Inflammatory macrophage treated with lipopolysaccharide for 4 hours (primary cell): Measurements from ENCODE around the gene FAM53A.
A peak's percentile ranks its signal among the peaks of the same experiment; 100 is the strongest.

ENCODE experiments used
- DNase-seq: peaks from one replicate; pipeline ENCODE4 v3.0.0-alpha.2; 2020

The FAM53A gene

DNA sequence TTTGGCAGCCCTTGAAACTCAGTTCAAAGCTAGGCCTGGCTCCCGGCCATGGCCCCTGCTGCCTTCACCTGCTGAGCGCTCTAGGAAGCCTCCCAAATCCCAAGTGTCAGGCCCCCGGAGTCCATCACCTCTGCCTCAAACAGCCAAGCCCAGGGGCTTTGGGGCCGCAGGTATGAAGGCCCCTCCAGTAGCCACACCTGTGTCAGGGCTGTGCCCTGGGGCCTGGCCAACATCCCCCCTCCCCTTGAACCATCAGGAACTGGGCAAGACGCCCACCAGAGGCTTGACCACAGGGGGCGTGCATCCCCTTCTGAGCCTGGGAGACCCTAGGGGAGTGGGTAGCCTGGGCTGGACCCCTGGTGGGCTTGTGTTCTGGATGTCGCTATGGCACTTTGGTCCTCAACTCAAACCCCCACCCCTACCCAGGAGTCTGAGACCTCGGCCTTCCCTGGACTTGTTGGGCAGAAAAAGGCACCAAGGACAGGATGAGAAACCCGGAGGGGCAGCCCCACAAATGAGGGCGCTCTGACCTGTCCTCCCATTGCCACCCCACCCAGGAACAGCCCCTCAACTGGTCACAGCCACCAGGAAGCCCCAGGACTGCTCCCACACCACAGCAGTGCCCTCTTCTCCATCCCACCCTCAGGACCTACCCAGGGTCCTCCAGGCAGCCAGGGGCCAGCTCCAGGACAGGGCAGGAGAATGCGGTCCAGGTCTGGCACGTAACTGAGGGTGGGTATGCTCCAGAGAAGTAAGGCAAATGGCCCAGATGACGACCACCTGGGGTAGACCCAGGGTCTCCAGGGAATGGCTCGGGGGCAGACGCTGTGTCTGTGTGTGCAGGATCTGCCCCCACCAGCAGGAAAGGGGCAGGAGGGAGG lies 32.2 kb upstream of the FAM53A start:
- no peak for DNase-seq

DNA sequence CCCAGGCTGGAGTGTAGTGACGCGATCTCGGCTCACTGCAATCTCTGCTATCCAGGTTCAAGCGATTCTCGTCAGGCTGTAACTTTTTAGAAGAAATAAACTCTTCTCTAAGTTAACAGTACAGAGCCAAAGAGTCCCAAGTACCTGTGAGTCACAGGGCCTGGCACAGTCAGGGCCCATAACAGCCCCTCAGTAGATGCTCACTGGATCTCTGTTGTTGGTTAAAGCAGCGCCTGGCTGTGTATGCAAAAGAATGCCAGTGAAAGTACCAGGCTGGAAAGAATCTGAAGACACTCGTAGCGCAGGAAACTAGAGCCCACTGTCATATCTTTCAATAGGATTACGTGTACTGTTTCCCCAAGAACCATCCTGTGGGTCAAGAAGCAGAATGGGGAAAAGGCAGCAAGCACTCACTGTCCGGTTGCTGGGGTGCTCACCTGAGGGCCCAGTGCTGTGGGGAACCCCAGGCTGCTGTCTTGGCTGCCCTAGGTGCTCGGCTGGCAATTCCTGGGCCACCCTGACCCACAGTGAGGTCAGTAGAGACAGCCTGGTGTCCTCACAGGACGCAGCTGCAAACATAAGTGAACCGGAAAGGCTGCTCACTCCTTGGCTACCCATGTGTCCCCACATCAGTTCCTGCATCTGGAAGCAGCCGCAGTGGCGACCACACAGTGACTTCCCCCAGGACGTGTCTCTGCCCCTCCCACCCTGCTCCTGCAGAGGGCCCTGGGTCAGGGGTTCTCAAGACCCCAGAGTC lies 31.1 kb upstream of the FAM53A start:
- DNase-seq: peak; percentile 30

DNA sequence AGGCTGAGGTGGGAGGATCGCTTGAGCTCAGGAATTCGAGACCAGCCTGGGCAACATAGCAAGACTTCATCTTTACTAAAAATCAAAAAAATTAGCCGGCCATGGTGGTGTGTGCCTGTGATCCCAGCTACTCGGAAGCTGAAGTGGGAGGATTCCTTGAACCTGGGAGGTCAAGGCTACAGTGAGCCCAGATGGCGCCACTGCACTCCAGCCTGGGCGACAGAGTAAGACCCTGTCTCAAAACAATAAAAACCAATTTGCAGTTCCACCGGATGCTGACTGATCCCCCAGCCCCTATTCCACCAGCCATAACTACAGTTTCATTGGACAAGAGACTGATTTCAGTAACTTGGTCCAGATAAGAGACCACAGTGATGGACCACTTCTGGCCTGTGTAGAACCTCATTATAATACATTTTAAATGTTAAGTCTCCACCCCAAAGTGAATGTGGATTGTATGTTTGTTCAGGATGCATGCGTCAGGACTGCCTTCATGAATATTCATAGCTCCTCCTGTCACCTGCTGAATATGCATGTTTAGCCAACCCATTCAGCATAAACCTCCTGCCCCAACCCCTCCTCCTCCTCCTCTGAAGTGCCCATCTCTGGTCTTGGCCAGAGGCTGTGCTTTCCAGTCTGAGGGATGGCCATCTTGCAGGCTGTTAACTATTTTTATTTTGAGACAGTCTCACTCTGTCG lies 30.3 kb upstream of the FAM53A start:
- DNase-seq: peak; percentile 20

DNA sequence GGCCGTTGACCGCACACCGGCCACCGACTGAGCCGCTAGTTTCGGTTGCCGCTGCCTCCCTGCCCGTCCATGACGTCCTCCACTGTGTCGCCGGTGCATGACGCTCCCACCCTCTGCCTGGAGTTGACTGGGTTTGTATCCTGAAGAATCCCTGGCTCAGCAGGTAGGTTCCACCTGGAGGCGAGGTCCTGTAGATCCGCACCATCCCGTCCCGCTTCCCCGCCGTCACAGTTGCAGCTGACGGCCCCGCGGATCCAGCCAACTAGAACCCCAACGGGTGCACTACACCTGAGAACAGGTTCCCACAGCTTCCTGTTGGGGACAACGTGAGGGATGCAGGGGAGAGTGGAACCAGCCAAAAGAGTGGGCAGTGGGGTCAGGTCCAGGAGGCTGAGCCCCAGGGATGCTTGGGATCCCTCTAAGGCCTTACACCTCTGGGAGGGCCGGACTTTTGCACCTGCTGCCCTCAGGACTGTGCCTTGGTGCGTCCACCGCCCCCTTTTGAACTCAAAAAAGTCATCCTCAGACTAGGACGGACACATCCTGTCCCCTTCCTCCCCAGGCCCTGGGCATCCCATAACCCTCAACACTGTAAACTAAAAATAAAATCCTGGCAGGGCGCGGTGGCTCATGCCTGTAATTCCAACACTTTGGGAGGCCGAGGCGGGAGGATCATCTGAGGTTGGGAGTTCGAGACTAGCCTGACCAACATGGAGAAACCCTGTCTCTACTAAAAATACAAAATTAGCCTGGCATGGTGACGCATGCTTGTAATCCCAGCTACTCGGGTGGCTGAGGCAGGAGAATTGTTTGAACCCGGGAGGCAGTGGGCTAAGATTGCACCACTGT lies 29.1 kb upstream of the FAM53A start:
- no peak for DNase-seq

DNA sequence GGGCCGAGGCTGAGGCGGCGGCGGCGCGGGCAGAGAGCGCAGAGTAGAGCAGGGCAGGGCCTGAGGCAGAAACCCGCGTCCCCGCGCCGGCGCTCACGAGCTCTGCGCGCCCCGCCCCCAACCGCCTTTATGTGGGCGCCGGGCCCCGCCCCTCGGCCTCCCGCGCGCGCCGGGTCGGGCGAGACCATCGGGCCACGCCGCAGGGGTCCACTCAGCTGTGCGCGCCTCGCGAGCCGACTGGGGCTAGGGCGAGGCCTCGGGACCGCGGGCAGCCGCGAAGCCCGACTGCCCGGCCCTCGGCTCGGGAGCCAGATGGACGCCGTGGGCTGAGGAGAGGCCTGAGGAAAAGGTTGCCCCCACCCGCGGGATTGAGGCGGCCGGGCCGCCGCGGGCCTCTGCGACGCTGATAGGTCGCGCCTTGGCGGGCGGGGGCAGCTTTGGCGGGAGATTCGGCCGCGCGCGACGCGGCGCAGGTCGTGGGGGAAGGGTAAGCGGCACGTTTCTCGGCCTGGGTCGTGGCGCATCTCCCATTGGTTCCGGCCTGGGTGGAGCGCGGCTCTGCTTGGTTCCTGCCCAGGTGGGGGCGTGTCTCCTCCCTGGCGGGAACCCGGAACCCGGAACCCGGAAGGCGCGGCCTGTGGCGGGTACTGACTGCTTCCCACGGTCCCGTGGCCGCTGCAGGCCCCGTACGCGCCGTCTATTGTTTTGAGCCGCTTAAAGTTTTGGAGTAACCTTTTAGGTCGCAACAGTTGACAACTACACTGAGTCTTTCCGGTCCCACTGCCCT lies 28.3 kb upstream of the FAM53A start, which contains the start of gene SLBP:
Gene SLBP (minus strand): TSS at position 104 of the 787 bp plus-strand sequence. CDS start 131 bp downstream, outside the sequence.
- peak; percentile 98 for DNase-seq

DNA sequence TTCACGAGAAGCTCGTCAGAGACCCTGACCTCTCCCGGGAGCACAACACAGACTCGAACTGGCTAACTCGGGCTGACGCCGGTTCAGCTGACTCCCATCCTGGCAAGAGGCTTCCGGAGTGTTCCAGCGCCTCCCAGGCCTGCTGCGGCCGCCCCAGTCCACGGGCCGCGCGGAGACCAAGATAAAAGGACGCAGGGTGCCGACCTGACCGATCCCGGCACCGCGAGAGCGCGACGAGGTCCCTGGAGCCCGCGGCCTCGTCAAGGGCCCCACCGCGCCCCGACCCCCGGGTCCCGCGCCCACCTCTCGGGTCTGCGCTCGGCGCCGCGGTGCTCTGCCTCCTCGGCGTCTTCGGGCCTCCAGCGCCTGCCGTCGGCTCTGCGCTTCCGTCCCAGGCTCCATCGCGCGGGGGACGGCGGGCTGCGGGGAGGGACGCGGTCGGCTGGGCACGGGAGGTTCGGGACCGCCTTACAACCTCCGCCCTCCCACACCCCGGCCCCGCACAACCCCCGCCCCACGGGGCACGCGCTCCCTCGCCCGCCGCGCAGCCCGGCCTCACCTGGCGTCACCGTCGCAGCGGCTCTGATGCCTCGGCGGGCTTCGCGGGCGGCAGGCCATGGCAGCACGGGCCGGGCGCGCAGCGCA lies 27.6 kb upstream of the FAM53A start:
- peak; percentile 66 for DNase-seq

DNA sequence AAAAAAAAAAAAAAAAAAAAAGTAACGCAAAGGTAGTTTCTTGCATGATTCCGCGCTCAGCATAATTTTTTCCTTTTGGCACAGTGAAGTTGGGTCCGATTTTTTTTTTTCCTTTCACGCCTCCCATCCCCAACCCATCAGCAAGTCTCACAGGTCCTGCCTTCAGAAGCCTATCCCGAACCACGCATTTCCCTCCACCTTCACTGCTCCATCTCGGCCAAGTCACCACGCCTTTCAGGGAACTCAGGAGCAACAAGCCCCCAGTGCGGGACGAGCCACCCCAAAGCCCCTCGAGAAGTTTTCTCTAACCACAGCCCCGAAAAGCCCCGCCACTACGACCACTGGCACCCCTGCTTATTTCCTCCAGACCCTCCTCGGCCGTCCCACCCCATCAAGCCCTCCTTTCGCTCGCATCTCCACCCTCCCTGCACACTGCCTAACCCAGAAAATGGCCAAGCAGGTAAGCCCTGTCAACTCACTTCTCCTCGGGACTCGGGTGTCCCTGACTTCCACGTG lies 27.0 kb upstream of the FAM53A start:
- DNase-seq: no peak

DNA sequence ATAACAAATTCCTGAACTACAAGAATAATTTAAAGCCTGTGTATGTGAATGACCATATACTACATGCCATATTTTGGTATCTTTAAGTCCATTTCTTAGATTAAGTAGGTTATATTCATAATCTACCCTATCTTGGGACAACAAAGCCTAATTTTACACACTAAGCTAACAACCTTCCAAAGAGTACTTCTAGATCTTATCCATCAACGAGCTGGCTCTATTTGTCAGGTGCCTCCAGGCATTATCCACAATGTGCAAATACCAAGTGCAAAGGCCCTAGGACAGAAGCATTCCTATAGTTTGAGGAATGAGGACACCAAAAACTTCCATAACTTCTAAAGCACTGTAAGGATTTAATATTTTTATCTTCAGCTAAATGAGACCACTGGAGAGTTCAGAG lies 24.5 kb upstream of the FAM53A start:
- no peak for DNase-seq

DNA sequence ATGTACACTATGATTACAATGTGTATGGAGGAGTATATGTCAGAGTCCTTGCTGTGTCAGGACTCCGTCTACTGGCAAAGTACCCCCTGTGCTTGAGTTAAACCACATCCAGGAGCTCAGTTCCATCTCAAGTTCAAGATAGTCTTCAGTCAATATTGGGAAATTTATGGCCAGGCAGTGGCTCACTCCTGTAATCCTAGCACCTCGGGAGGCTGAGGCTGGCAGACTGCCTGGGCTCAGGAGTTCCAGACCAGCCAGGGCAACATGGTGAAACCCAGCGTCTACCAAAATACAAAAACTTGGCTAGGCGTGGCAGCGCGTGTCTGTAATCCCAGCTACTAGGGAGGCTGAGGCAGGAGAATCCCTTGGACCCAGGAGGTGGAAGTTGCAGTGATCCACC lies 22.2 kb upstream of the FAM53A start:
- no peak for DNase-seq

DNA sequence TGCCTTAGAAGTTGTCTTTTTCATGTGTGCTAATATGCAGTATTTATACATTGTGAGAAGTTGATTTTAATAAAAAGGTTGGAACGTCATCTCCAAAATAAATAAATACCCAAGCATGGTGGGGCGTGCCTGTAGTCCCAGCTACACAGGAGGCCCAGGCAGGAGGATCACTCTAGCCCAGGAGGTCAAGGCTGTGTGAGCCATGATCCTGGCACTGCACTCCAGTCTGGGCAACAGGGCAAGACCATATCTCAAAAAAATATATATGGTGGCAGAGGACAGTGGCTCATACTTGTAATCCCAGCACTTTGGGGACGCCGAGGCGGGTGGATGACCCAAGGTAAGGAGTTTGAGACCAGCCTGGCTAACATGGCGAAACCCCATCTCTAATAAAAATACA lies 21.6 kb upstream of the FAM53A start:
- no peak for DNase-seq

DNA sequence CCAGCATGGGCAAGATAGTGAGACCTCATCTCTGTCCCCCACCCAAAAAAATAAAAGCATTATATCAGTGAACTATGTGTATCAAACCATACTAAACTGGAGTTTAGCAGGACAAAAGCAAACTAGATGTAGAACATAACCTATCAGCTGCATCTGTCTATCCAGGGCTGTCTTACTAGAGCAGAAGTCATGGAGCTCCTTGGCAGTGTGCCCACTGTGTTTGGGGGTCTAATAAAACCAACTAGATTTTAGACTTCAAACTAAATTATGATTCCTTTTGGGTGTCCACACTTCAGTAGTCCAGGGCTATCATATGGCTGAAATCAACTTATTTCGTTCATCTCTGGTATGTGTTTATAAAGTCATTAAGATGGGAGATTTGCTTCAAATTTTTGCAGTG lies 19.8 kb upstream of the FAM53A start:
- no peak for DNase-seq

DNA sequence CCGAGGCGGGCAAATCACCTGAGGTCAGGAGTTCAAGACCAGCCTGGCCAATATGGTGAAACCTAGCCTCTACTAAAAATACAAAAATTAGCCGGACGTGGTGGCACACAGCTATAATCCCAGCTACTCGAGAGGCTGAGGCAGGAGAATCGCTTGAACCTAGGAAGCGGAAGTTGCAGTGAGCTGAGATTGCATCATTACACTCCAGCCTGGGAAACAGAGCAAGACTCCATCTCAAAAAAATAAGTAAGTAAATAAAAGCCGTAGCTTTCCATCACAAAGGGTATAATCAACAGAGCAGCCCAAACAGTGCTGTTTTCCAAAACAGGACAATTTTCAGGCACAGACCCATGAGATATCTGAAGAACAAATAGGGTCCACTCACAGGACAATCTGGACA lies 17.6 kb upstream of the FAM53A start:
- peak; percentile 42 for DNase-seq

DNA sequence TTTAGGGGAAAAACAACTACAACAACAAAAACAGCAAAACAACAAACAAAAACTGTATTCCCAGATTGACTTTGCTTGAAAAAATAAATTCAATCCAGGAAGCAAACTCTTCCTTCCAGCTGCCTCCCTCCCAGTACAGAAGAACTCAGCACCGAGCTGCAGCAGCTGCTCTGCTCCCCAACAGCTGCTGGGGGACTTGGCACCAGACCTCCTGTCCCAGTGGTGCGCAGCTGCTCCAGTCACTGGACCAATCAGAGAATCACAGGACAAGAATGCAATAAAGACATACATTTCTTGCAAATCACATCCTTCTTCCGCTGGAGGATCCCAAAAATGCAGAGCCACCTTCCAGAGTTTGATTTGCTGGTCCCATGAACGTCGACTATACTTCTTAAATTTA lies 11.8 kb upstream of the FAM53A start:
- DNase-seq: no peak

DNA sequence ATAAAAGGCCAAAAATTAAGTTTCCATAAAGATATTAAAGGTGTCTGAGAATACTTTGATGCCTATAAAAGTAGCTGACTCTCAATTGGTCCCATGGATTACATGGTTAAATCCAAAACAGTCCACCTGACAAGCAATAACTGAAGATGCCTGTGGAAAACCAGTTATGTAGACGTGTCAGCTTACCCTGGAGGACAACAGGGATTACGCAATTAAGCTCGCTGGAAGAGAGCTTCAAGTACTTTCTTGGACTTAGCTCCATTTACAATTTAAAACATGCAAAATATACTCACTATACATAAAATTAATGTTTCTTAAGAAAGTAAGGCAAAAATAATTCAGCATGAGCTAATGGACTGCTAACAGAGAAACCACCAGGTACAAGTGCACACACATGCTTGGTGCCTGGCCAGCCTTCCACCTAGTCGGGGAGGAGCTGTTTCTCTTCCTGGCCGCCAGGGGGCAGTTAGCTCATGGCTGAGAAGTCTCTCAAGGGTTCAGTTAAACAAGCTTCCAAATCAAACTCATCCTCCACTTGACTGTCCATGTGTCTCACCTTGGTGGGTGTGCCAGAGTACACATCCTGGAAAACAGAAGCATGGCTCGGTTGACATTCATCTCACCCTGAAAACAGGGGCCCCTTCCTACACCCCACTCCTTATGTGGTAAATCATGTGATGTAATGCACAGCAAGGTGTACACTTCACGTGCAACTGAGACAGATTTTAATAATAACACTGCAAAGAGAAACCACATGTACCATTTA lies 9.2 kb upstream of the FAM53A start:
- peak; percentile 70 for DNase-seq

DNA sequence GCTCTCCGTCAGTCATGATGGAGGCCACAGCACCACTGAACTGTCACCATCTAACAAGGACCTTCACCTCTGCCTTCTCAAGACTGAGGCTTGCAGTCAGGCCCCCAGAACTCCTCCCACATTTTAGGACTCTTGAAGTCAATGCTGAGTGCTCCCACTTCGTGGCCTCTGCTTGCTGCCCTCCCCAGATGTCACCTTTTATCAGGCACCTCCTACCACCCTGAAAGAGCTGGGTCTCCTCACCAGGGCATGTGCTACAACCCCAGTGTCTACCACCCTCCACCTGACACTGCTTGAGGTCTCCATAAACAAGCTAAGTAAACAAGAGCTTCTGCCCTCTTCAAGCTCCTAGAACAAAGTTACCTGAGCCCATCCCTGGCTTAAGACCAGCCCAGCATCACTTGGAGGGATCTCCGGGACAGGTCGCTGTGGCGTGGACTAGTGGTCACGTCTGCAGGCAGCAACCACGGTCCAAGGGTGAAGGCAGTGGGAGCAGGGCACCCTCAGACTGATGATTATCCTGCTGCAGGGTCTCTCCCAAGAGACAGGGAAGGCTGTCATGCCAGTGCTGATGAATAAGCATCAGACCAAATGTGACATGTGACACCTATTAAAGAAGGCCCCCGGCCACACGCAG lies 7.7 kb upstream of the FAM53A start:
- DNase-seq: no peak

DNA sequence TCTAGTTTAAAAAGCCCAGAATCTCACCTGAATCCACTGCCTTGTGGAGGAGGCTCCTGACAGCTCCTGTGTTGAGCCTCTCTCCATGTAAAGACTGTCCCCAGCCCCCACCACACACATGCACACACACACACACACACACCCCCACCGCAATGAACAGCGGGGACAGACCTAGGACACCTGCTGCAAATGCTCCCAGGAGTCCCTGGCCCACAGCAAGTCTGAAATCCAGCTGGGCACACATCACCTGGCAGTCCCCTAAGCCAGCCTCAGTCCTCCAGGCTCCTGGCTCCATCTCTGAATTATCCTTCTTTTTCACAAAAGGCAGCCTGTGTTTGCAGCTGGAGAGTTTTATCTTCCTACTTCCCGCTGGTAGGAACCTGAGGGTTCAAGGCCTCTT lies 6.6 kb upstream of the FAM53A start:
- DNase-seq: no peak

DNA sequence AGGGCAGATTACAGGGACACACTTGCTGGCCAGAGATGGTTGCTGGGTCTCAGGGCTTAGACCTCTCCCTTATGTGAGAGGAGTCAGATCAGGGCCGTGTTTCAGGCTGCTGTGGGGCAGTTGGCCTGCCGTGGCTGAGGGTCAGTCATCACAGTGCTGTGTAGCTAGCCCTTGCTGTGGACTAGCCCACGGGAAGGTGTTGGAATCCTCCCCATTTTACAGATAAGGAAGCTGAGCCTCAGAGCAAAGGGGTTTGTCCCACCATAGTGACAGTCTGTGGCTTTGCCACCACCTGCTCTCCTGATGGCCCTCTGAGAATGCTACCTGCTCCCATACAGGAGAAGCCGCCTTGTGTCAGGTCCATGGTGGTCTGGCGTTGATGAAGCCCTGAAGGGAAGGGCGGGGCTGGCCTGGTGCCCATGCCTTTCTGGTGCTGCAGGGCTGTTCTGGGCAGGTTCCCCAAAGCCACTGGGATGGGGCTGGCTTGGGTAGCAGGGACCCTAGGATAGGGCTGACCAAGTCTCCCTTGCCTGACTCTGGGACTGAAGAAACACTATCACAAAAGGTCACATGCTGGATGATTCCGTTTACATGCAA lies 2.4 kb upstream of the FAM53A start:
- DNase-seq: no peak

DNA sequence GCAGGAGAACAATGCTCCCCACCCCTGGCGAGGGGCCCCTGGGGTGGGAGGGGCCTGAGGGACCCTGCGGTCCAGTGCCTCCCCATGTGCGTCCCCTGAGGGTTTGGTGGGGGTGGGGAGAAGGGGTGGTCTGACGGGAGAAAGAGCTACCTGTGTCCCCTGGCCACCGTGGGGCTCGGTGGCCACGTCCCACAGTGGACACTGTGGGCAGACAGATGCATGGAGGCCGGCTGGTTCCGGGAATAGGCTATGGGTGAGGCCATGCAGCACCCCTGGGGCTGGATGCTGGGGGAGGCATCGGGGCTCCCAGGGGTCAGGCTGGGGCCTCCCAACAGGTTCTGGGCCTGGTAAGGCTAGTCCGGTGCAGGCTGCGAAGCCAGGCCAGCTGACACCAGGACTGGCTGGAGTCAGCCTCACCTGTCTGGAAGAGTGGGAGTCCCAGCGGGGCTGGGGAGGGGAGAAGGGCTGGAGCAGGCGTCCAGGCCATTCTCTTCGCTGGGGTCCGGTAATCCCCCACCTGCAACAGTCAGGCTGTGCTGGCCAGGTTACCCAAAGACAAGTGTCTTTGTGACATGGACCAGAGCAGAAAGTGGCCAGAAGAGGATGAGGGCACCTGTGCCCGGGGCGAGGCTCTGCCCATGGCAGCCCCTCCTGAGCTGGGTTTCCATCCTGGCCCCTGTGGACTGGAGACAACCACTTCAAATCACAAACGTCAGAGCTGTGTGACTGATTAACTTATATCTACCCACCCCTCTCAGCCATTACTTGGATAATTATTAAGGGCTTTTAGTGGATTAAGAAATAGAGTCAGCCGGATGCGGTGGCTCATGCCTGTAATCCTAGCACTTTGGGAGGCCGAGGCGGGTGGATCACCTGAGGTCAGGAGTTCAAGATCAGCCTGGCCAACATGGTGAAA lies 1.4 kb upstream of the FAM53A start:
- DNase-seq: no peak
